Activated T-cell treated with anti-CD3 and anti-CD28 coated beads, Interleukin-2, amount 50 U/mL, for 48 hours (primary cell): ENCODE results near the gene KRT6B.
"Not testable (repeated sequence)": the region's sequence is repeated elsewhere in the genome, so short reads cannot be mapped to it uniquely, and the experiment has no call there.

Experiments used
- DNase-seq, 2 experiments: peaks; one replicate each; pipeline ENCODE4 v3.0.0-alpha.2; 2020

The KRT6B gene

GRCh38 chr12:52452101-52452500 lies at the start of gene KRT6B:
Gene KRT6B, minus strand, starts transcription at chr12:52452146. Its CDS starts 68 bp downstream, at chr12:52452078.
- no peak for DNase-seq

- DNase-seq: no peak
Measured at GRCh38 chr12:52501490-52501889, 49.5 kb upstream of the KRT6B start.

DNA sequence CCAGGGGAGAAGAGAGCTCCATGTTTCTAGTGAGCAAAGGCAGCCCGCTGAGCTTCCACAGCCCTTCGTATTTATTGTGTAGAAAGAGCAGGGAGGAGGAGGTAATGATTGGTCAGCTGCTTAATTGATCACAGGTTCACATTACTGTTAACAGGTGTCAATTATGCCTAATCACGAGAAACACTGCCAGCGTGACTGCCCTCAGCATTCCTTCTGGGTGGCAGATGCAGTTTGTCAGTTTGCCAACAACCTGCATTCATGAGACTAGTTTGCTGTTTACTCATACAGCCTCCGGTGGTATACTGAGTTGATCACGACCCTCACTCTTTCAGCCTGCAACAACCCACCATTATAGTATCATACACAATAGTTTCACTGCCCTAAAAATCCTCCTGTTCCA lies 48.6 kb upstream of the KRT6B start:
- not testable (repeated sequence) for DNase-seq

DNA sequence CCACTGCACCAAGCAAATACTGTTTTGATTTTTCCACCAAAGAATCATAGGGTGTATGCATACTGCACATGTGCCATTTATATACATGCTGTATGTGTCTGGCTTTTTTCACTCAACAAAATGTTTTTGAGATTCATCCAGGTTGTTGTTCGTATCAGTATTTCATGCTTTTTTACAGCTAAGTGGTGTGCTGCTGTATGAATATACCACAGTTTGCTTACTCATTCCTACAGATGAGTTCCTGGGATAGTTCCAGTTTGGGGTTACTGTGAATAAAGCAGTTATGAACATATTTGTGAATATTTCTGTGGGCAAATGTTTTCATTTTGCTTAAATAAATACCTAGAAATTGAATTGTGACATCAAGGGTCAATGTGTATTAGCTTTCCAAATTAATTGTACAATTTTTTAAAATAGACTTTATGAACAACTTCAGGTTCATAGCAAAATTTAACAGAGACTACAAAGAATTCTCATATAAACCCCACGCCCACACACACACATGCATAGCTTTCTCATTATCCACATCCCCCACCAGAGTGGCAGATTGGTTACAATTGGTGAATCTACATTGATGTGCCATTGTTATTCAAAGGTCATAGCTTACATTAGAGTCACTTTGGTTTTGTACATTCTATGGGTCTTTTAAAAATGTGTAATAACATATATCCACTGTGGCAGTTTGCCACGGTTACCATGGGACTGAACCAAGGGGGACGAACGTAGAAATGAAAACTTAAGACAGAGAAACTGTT lies 48.0 kb upstream of the KRT6B start:
- DNase-seq: no peak

DNA sequence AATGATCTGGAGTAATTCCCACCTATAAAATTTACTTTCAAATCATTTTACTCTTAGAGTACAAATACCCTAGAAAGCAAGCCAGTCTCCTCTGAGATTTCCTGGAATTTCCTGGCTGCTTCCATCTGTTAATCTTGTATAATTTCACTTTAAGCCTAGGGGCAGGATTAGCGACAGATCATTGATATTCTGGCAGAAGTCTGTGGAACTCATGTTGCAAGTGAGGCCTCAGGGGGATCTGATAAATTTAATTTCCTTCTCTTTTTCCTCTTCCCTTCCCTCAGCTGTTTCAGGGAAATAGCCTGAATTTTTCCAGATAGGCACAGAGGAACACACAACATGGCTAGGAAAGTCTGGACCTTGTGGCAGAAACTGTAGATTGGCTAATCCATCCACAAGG lies 47.0 kb upstream of the KRT6B start:
- DNase-seq: no peak

- no peak for DNase-seq
Measured at GRCh38 chr12:52497975-52498374, 46.0 kb upstream of the KRT6B start.

DNA sequence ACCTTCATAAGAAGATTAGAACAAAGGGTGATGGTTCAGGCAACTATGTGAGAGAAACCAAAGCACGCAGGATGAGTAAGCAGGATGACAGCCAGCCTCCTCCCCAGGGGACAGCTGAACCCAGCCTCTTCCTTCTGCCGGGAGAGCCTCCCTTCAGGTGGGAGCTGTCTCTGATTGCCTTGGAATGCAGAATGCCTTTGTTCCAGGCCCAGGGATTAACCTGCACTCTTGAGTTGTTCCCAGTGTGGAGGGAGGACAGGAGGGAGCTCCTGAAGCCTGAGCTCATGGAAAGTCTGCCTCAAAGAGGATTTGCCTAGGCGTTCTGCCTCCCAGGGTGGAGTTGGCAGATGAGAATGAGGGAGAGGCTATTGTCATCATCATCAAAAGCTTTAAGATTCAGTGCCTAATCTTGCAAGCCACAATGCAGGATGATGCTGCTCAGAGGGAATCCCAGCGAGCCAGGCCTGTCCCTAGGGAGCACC lies 44.7 kb upstream of the KRT6B start:
- no peak for DNase-seq

DNA sequence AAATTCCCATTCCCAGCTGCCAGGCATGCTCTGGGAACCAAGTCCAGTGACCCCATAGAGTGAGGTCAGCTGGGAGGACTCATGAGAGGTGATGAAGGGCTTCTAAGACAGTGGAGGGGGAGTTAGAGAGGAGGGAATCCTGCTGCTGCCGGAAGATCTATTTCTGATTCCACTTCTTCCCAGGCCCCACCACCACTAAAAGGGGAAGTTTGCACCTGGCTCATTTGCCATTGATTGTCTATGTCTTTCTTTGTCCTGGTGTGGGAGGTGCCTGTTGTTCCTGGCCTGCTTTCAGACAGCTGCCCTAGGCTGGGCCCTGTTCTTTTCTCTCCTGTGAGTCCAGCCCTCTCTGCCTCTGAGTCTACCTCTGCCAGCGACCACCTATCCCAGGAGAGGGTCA lies 44.1 kb upstream of the KRT6B start:
- DNase-seq: no peak

DNA sequence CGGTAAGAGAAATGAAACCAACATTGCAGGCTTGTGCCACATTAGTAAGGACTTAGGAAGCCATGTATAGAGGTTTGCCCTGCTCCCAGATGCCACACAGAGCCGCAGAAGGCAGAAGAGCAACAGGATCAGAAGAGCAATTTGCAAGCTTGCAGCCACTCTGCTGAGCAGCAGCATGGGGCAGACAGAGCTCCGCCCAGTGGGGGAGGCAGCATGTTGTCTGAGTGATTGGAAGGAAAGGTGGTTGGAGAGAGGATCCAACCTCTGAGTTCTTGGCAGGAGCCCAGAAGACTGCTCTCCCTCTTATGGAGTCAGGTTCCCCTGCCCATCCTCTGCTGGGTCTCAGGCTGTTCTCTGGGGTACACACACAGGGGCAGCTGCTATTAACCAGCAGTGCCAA lies 43.4 kb upstream of the KRT6B start:
- DNase-seq: no peak

GRCh38 chr12:52494518-52494917 lies 42.6 kb upstream of the KRT6B start:
- DNase-seq: no peak

DNA sequence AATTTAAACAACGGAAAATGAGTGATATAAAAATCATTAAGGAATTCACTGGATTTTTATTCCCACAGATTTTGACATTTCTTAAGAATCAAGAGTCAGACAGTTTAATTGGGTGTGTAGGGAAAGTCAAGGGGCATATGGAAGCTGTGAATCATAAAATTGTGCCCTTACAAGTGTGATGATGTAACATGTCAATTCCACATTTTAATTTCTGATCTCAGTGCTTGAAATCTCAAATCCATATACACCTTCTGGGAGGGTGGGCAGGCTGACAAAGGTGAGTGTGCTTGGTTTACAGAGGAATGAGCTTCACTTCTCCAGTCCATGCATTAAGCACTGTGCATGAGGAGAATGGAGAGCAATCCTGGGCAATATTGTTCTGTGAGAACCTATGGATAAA lies 42.2 kb upstream of the KRT6B start:
- DNase-seq: no peak

DNA sequence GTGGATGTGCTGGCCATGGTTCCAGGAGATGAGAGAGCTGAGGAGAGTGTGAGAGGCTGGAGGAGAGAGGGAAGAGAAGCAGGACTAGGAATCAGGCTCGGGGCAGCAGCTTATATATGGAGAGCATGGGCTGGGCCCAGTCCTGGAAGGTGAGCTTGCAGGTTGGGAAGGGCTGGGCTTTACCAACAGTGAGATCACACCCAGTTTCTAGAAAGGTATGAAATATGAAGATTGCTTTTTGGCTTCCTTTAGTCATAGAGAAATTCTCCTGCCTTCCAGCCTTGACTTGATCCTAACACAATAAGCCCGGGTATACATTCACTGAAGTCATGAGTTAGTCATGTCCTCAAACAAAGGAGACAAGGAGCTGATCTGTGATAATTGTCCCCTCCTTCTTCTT lies 41.2 kb upstream of the KRT6B start, which contains the start of gene KRT6A:
Gene KRT6A, minus strand, starts transcription at position 86 of the 400 bp plus-strand sequence. Its CDS starts 69 bp downstream, at position 17.
- DNase-seq: no peak

GRCh38 chr12:52492405-52492804 lies 40.5 kb upstream of the KRT6B start:
- not testable (repeated sequence) for DNase-seq

- not testable (repeated sequence) for DNase-seq
Measured at GRCh38 chr12:52491495-52491894, 39.5 kb upstream of the KRT6B start.

GRCh38 chr12:52488736-52489135 lies 36.8 kb upstream of the KRT6B start:
- no peak for DNase-seq

DNA sequence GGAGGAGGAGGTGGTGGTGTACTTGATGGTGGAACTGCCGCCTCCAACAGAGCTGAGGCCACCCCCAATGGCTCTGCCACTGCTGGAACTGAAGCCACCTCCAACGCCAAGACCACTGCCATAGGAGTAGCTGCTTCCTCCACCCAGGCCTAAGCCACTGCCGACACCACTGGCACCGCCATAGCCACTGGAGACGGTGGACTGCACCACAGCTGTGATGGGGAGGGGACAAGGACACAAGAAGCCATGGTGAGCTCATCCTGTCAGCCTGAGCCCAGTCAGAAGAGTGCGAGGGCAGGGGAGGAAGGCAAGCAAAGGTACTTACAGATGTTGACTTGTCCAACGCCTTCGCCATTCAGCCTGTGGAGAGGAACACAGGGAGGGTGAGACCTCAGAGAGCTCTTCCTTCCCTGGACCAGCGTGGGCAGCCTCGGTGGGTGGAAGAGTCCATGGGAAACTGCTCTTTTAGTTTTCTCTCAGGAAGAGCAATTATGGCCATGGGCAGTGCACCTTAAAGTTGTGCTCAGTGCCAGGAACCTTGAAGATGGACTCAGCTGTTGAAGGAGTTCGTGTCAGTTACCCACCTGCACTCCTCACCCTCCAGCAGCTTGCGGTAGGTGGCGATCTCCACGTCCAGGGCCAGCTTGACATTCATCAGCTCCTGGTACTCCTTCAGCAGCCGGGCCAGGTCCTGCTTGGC lies 35.9 kb upstream of the KRT6B start:
- DNase-seq: not testable (repeated sequence)

GRCh38 chr12:52487211-52487610 lies 35.3 kb upstream of the KRT6B start:
- DNase-seq: no peak

GRCh38 chr12:52486166-52487105 lies 34.5 kb upstream of the KRT6B start:
- DNase-seq: no peak

- no peak for DNase-seq
Measured at GRCh38 chr12:52480073-52480472, 28.1 kb upstream of the KRT6B start.

DNA sequence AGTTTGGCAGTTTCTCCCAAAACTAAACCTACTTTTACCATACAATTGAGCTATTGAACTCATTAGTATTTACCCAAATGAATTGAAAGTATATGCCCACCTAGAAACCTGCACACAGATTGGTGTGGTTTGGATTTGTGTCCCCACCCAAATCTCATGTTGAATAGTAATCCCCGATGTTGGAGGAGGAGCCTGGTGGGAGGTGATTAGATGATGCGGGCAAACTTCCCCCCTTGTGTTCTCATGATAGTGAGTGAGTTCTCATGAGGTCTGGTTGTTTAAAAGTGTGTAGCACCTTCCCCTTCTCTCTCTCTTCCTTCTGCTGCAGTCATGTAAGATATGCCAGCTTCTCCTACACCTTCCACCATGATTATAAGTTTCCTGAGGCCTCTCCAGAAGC lies 25.7 kb upstream of the KRT6B start:
- no peak for DNase-seq

DNA sequence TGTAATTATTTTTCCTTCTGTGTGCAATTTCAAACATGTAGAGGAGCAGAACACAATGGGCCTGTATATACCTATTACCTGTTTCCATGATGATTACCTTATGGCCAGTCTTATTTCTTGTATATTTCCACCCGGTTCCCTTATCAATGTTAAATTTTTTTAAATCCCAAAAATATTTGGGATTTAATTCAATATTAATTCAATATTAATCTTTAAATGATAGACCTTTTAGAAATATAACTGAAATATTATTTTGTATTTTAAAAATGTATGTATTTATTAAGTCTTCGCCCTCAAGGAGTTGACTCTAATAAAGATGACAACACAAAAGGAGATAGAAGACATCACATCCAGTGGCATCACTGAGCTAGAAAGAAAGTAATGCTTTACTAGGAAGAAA lies 22.3 kb upstream of the KRT6B start:
- DNase-seq: no peak

DNA sequence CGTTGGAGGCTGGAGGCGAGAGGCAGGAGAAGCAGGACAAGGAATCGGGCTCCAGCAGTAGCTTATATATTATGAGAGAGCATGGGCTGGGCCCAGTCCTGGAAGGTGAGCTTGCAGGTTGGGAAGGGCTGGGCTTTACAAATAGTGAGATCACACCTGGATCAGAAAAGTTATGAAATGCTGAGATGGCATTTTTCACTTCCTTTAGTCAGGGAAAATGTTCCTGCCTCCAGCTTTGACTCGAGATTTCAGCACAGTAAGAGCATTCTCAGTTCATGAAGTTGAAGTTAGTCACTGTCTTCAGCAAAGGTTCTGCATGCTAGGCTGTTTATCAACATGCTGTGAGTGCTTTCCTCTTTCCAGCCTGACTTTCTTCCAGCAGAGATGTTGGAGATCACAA lies 21.8 kb upstream of the KRT6B start, which contains the start of gene KRT6C:
Gene KRT6C, minus strand, starts transcription at position 38 of the 400 bp plus-strand sequence. CDS start 68 bp downstream, outside the sequence.
- no peak for DNase-seq

DNA sequence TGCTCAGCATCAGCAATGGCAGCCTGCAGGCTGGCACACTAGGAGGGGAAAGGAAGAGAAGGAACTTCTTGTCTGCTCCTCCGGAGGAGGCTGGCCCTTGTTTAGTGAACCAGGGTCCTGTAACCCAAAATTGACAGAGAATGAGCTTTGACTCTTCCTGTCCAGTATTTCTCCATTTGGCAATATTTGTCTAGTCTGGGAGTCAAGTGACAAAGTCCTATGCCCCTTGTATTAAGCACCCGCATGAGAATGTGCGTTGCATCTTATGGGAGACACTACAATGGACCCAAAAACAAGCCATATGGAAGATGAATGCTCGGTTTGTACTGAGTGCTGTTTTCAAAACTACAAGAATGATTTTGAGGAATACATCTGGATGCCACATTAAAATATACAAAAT lies 17.9 kb upstream of the KRT6B start:
- DNase-seq: no peak
